HG03558 (cell line): ENCODE measurements around the gene RAB8A.
"Not testable (repeated sequence)": the region's sequence is repeated elsewhere in the genome, so short reads cannot be mapped to it uniquely, and the experiment has no call there.

Experiments used
- ATAC-seq: cut with Tn5 transposase; IDR thresholded peaks from one replicate; pipeline ENCODE4 v1.9.1; 2021; ENCODE audit warnings: moderate number of reproducible peaks; ENCODE audit not compliant: unreplicated experiment; ENCODE audit errors: extremely low read depth

RAB8A gene

DNA sequence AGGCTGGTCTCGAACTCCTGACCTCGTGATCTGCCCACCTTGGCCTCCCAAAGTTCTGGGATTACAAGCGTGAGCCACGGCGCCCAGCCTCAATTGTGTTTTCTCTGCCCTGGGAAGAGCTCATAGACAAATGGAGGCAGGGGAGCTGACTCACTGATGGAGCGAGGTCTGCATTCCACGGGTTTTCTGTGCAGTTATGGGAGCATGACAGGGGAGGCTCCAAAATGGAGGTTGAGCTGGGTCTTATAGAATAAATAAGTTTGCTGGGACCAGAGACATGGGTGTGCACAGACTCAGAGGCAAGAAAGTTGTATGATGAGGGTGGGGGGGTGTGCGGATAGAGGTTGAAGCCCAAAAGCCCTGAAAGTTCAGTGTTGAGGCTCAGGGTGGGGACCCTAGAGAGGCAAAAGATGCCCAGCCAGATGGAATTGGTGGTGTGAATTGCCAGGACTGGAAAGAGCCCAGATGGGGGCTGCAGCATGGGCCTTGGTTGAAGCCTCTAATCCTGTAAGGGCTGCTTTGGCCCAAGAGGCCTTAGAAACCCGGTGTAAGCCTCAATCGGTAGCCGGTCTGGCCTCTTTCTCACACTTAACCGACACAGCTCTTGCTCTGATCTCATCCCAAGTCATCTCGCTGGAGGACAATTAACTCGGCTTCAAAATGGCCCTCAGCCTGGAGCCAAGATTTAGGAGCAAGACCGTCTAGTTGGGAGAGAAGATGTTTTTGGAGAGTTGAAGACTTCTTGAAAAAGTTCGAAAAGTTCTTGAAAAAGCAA lies 33.5 kb upstream of the RAB8A start:
- ATAC-seq: no peak

DNA sequence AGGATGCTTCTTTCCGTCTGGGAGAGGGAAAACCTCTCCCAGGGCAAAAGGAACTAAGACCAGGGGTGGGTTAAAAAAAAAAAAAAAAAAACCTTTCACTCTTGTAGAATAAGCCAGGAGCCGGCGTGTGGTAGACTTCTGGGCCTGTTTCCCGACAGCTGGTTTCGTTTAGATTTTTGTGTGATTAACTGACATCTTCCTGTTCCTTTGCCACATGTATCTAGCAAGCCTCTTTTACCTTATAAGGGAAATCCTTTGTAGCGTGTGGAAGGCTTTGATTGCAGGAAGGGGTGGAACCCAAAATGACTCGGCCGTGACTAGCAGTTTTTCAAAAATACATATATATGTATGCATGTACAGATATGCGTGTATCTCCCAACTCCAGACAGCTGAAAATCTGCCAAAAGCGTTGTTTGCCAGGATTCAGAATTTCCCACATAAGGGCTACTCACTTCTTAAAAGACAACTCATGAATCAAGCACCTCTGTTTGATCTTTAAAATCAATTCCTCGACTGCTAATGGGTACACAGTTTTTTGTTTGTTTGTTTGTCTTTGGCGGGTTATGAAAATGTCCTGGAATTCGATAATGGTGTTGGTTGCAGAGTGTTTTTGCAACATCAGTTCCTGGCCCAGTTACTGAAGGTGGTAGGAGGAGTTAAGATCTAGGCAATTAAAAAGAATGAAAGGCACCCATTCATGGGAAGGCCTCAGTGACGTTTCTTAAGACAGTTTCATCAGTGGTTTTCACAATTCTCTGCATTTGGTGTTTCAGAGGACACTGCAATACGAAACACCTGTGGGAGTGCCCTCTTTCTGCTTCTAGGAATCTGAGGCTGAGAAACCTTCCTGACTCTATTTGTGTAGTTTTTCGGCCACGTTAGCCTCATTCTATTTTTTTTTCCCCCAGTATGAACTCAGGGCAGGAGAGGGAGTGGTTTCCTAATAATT lies 32.7 kb upstream of the RAB8A start:
- no peak for ATAC-seq

DNA sequence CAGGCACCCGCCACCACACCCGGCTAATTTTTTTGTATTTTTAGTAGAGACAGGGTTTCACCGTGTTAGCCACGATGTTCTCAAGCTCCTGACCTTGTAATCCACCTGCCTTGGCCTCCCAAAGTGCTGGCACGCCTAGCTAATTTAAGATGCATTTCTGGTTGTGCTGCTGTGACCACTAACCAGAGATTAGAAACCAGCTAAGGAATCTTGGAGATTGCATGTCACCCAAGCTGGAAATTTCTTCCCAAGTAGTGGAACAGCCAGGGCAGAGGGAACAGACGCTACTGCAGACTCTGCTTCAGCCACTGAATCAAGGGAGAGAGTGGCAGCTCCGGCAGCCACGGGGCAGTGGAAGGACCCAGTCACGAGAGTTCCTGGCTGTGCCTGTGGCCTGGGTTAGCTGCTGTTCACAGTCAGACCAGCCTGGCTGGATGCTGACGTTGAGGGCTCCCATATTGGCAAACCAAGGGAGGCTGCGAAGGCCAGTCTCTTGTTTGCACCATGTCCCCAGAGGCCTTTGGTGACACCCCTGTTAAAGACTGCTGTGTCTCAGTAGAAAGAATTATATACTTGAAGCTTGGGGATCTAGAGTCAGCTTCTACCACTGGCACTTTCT lies 27.5 kb upstream of the RAB8A start:
- ATAC-seq: no peak

- no peak for ATAC-seq
Measured at GRCh38 chr19:16085115-16085514, 26.6 kb upstream of the RAB8A start.

GRCh38 chr19:16087404-16087803 lies 24.3 kb upstream of the RAB8A start:
- ATAC-seq: not testable (repeated sequence)

- ATAC-seq: no peak
Measured at GRCh38 chr19:16087940-16088339, 23.7 kb upstream of the RAB8A start.

DNA sequence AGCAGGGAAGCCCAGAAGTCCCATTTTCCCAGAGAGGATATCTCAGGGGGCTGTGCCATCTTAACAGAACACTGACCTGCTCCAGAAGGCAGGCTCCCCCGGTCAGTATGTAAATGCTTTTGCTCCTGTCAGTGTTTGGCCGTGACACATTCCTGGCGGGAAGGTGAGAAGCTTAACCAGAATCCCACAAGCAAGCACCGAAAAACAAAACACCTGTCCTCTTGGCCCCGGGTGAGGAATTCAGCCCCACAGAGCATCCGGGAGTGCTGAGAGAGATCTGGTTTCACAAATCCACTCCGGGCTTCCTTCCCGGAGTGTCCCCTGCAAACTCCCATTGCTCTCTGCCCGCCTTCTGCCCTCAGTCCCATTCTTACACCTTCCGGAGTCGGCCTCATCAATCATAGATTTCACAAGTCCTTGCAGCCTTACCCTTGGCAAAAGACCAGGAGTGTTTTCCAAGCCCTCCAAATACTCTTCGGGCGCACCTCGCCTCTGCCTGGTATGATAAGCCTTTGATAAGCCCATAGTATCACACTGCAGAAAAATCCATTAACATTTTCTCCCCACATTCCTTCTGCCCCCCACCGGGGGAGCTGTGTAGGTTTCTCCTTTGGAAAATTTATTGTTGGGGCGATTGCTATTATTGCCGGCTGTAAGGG lies 23.2 kb upstream of the RAB8A start:
- no peak for ATAC-seq

GRCh38 chr19:16089010-16089846 lies 22.5 kb upstream of the RAB8A start:
- no peak for ATAC-seq

DNA sequence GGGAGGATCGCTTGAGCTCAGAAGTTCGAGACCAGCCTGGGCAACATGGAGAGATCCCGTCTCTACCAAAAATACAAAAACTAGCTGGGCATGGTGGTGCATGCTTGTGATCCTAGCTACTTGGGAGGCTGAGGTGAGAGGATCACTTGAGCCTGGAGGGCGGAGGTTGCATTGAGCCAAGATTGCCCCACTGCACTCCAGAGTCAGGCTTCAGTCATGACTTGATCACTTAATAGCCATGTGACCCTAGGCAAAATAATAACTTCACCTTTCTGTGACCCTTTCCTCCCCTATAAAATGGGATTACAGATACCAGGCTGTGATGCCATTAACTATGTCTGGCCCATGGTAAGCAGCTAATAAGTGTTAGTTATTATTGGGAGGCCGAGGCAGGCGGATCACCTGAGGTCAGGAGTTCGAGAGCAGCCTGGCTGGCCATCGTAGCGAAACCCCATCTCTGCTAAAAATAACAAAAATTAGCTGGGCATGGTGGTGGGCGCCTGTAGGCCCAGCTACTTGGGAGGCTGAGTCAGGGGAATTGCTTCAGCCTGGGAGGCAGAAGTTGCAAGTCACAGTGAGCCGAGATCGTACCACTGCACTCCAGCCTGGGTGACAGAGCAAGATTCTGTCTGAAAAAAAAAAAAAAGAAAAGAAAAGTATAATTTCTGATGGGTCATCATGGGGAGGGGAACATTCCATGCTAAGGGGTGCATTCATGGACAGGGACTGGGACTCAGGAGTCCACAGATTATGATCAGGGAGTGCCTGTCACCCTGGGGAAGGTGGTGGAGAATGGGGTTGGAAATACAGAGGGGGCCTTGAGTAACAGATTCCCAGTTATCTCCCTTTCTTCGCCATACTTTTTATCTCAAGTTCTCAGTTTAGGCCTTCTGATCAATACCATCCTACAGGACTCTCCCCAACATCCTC lies 19.9 kb upstream of the RAB8A start:
- ATAC-seq: no peak

DNA sequence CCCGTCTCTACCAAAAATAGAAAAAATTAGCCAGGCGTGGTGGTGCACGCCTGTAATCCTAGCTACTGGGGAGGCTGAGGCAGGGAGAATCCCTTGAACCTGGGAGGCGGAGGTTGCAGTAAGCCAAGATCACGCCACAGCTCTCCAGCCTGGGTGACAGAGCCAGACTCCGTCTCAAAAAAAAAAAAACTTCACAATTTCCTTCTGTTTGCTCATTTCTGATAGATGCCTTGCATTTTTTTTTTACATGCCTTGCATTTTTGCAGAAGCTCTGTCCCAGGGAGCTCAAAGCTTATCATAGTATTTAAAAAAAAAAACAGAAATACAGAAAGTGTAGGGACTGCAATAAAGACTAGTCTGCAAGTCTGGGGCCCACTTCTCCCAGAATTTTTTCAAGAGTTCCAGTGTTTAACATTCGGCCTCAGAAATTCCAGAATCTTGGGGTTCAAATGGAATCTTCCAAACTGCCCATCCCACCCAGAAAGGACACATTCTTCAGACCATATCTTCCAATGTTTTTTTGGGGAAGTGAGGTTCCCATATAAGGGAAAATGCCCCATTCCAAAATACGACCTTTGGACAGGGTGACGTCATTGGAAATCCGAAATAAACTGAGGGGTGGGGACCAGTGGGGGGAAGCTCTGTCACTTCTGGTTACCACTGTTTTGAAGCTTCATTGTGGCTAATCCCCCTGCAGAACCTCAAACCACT lies 17.2 kb upstream of the RAB8A start:
- ATAC-seq: no peak

DNA sequence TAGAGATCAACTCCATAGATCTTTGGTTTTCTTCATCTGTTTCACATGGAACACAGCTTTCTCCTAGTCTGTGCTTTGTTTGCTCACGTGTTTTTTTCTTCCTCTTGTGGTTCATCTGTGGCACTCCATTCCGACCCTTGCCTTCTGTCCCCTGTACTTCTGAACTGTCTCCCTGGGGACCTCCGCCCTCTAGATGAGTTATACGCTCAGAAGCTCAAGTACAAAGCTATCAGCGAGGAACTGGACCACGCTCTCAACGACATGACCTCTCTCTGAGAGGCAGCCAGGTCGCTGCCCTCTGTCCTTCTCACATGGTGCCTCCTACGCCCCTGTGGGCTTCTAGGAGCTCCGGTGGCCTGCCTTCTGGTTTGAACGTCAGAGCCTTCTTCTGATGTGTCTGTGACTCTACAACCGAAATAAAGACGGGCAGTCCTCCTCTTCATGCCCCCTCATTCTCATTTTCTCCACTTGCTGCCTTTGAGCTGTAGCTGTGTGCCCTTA lies 16.6 kb upstream of the RAB8A start:
- ATAC-seq: no peak

GRCh38 chr19:16096280-16096855 lies 15.3 kb upstream of the RAB8A start:
- ATAC-seq: no peak

DNA sequence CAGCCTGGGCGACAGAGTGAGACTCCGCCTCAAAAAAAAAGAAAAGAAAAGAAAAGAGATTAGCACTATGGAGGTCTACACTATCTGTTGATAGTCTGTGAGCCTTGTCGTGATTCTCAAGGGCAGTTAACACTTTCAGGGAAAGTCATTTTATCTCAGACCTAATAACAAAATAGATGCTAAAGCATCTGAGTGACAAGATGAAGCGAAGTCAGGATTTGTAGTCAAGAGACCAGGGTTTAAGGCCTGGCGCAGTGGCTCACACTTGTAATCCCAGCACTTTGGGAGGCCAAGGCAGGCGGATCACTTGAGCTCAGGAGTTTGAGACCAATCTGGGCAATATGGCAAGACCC lies 13.3 kb upstream of the RAB8A start:
- no peak for ATAC-seq

GRCh38 chr19:16098821-16099220 lies 12.9 kb upstream of the RAB8A start:
- ATAC-seq: no peak

- not testable (repeated sequence) for ATAC-seq
Measured at GRCh38 chr19:16099314-16099965, 12.2 kb upstream of the RAB8A start.

DNA sequence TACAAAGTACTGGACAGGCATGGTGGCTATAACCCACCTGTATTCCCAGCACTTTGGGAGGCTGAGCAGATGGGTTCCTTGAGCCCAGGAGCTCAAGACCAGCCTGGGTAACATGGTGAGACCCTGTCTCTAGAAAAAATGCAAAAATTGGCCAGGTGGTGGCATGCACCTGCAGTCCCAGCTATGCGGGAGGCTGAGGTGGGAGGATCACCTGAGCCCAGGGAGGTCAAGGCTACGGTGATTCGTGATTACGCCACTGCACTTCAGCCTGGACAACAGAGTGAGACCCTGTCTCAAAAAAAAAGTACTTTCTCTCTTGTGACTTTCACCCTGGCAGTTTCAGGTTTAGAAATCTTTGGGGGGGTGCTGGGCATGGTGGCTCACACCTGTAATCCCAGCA lies 11.2 kb upstream of the RAB8A start:
- ATAC-seq: no peak

DNA sequence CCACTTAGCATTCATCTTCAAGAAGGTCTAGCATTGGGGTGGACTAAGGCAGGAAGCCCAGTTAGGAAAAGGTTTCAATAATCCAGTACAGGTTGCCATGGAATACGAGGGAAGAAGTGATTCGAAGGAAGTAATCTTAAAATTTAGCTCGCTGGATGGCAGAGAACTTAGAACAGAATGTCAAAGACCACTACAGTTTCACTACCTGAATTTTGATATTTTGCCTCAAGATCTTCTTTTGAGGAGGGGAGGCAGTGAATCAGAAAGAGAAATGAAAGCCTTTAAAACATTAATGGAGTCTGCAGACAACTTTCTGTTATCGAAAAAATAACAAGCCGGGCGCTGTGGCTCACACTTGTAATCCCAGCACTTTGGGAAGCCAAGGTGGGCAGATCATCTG lies 7.0 kb upstream of the RAB8A start:
- no peak for ATAC-seq
